Hematopoietic multipotent progenitor cell treated with erythropoietin and hydrocortisone succinate and interleukin-3 and kit ligand, for 15 days (in vitro differentiated cells): Measurements from ENCODE around the gene MYH13.

ENCODE experiments used
- DNase-seq: peaks from one replicate; pipeline ENCODE4 v3.0.0-alpha.2; 2015; ENCODE audit warnings: low spot score

MYH13 gene

GRCh38 chr17:10344816-10345215, 28.0 kb downstream of the MYH13 start:
- no peak for DNase-seq

GRCh38 chr17:10339051-10339450, 33.8 kb downstream of the MYH13 start:
- DNase-seq: no peak

GRCh38 chr17:10337976-10338375, 34.8 kb downstream of the MYH13 start:
- no peak for DNase-seq

GRCh38 chr17:10337136-10337535, 35.7 kb downstream of the MYH13 start:
- no peak for DNase-seq

GRCh38 chr17:10336393-10336792, 36.4 kb downstream of the MYH13 start:
- no peak for DNase-seq

GRCh38 chr17:10332515-10332914, 40.3 kb downstream of the MYH13 start:
- no peak for DNase-seq

GRCh38 chr17:10328971-10329923, 43.6 kb downstream of the MYH13 start:
- DNase-seq: no peak

GRCh38 chr17:10328206-10328605, 44.6 kb downstream of the MYH13 start:
- DNase-seq: no peak

GRCh38 chr17:10327640-10328039, 45.2 kb downstream of the MYH13 start:
- DNase-seq: peak; percentile 75

- DNase-seq: peak; percentile 33
Measured at GRCh38 chr17:10325031-10325695, 47.6 kb downstream of the MYH13 start.

GRCh38 chr17:10323812-10324610, 48.8 kb downstream of the MYH13 start:
- DNase-seq: no peak

GRCh38 chr17:10318535-10318934, 54.3 kb downstream of the MYH13 start:
- DNase-seq: no peak

- no peak for DNase-seq
Measured at GRCh38 chr17:10317543-10317834, 55.3 kb downstream of the MYH13 start.

- DNase-seq: peak; percentile 67
Measured at GRCh38 chr17:10316801-10317542, 55.8 kb downstream of the MYH13 start.

GRCh38 chr17:10314329-10314728, 58.5 kb downstream of the MYH13 start:
- DNase-seq: no peak

GRCh38 chr17:10313037-10313672, 59.7 kb downstream of the MYH13 start:
- no peak for DNase-seq

- no peak for DNase-seq
Measured at GRCh38 chr17:10311131-10311530, 61.7 kb downstream of the MYH13 start.

GRCh38 chr17:10309003-10309974, 63.5 kb downstream of the MYH13 start:
- no peak for DNase-seq

- DNase-seq: no peak
Measured at GRCh38 chr17:10306585-10306984, 66.2 kb downstream of the MYH13 start.

- no peak for DNase-seq
Measured at GRCh38 chr17:10305398-10305797, 67.4 kb downstream of the MYH13 start.
